ENCODE results near the gene CENPB.
A peak's percentile ranks its signal among the peaks of the same experiment; 100 is the strongest.
"Not testable (repeated sequence)": the region's sequence is repeated elsewhere in the genome, so short reads cannot be mapped to it uniquely, and the experiment has no call there.

The CENPB gene

DNA sequence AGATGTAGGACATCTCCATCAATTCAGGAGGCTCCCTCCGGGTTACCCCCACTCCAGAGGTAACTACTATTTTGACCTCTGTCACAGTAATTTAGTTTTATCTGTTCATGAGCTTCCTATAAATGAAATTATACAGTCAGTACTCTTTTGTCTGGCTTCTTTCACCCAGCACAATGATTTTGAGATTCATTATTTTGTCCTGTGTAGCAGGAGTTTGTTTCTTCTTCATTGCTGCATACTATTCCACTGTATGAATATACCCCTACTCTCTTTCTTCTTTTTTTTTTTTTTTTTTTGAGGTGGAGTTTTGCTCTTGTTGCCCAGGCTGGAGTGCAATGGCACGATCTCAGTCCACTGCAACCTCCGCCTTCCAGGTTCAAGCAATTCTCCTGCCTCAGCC is 22.0 kb upstream of the CENPB start:
- no peak for DNase-seq

DNA sequence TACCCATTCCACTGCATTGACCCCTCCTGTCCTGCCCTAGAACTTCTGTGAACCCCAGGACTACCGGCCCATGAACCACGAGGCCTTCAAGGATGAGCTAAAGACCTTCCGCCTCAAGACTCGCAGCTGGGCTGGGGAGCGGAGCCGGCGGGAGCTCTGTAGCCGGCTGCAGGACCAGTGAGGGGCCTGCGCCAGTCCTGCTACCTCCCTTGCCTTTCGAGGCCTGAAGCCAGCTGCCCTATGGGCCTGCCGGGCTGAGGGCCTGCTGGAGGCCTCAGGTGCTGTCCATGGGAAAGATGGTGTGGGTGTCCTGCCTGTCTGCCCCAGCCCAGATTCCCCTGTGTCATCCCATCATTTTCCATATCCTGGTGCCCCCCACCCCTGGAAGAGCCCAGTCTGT is 18.2 kb upstream of the CENPB start:
- no peak for DNase-seq

DNA sequence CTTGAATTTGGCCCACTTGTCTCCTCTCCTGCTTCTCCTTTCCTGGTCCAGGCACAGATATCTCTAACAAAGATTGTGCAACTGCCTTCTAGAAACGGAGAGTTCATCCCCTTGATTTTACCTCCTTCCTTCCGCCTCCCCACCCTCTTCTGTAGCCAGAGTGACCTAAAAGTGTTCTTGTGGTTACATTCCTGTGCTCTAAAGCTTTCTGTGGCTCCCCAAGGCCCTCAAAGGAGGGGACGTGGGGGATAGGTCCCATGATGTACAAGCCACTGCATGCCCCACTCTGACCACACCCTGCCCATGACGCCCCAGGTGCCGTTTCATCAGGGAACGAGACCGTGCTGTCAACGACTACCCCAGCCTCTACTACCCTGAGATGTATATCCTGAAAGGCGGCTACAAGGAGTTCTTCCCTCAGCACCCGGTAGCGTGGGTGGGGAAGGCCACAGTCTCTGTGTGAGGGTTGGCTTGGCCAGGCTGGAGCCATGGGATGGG is 17.8 kb upstream of the CENPB start:
- DNase-seq = no peak

DNA sequence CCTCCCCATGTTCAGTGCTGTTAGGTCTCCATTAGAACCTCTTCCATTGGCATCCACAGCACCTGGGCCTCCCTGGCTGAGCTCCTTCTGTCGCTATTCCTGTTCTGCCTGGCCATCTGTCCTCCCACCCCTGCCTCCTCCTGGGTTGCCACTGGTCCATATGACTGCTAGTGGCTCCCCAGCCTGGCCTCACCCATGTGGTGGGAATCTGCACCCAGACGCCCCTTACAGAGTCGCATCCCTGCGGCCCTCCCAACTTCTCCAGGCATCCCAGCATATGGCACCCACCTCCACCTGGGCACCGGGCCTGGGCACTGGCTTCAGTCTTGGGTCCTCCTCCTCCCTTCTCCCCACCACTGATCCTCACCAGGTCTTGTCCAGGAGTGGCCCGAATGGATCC is 17.3 kb upstream of the CENPB start:
- no peak for DNase-seq

DNA sequence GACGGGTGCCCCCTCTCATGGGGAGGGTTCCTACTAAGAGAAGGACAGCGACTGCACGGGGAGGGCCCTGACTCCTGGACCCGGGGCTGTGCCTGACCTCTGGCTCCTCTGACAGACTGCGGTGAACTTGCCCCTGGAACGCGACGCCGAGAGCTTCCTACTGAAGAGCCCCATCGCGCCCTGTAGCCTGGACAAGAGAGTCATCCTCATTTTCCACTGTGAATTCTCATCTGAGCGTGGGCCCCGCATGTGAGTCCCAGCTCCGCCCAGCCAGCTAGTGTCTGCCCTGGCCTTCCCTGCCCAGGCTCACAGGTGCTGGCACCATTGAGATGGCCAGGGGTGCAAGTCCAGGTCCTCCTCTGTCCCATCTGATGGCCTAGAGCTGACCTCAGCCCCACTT is 16.7 kb upstream of the CENPB start:
- DNase-seq = no peak

DNA sequence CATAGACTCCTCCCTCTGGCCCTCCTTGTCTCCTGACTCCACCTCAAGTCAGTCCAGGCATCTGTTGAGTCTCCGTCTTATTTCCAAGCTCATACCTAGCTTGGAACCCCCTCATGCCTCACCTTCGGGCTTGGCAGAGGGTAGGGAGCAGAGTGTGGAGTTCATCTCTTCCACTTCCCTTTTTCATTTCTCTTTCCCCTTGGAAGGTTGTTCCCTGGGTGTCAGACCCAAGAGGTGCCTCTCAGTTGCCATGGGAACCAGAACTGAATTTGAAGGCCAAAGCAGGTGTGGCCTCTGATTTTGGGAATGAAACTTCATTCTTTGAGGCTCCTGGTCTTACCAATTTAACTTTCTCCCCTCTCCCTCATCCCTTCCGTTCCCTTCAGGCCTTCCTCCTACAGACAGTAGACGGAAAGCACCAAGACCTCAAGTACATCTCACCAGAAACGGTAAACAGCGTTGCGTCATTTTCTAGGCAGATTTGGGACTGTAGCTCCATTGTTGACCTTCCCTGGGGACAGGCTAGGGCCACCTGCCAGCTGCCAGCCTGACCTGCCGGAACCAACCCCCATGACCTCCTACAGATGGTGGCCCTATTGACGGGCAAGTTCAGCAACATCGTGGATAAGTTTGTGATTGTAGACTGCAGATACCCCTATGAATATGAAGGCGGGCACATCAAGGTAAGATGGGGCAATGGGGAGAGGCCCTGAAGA is 16.1 kb upstream of the CENPB start:
- DNase-seq = no peak

DNA sequence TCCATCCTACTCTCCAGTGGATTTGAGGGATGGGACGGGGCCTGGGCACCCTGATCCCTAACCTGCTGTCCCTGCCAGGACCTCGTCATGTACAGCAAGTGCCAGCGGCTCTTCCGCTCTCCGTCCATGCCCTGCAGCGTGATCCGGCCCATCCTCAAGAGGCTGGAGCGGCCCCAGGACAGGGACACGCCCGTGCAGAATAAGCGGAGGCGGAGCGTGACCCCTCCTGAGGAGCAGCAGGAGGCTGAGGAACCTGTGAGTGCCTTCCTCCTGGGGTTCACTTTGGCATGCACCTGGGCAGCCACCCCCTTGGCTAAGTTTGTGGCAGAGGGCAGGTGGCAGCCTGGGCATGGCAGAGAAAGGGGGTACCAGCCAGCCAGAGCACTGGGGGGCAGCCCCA is 15.3 kb upstream of the CENPB start:
- DNase-seq = no peak

DNA sequence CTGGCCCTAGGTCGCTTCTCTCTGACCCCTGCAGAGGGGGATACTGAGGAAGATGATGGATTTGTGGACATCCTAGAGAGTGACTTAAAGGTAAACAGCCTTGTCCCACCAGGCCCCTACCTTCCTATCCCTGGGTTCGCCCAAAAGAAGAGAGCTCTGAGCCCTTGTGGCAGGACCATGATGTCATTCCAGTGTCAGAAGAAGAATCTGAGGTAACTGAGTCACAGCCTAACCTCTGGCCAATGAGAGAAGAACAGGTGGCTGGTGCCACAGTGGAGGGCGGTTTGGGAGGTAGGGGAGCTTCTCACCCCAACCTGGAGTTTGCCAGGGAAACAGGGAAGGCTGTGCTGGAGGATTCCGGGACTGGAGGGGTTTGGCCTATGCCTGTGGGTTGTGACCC is 14.8 kb upstream of the CENPB start:
- DNase-seq = no peak

DNA sequence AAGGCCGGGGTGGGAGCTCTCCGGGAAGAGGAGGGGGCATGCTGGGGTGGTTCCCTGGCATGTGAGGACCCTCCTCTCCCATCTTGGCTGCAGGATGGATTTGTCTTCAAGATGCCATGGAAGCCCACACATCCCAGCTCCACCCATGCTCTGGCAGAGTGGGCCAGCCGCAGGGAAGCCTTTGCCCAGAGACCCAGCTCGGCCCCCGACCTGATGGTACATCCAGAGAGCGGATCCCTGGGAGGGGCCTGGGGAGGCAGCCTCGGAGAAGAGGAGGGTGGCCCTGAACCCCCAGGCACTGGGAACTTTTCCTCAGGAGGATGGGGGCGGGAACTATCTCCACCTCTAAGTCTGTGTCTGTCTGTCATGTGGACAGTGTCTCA is 14.3 kb upstream of the CENPB start:
- no peak for DNase-seq

DNA sequence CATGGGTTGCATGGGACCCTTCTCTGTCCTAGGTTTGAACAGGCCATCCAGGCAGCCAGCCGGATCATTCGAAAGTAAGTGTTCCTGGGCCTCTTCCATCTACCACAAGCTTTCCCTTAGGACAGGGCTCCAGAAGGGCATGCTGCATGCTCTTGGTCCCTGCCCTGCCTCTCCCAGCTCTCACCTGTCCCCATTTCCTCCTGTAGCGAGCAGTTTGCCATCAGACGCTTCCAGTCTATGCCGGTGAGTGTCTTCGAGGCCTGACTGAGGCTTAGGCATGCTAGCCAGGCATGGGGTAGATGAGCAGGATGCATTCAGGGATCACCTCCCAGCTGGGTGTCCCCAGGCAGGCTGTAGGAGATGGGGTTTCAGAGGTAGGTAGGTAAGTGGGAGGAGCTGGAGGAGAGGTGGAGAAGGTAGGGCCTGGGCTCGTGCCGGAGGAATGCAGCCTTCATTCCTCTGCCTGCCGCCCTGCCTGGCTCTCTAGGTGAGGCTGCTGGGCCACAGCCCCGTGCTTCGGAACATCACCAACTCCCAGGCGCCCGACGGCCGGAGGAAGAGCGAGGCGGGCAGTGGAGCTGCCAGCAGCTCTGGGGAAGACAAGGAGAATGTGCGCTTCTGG is 13.8 kb upstream of the CENPB start:
- DNase-seq = no peak

DNA sequence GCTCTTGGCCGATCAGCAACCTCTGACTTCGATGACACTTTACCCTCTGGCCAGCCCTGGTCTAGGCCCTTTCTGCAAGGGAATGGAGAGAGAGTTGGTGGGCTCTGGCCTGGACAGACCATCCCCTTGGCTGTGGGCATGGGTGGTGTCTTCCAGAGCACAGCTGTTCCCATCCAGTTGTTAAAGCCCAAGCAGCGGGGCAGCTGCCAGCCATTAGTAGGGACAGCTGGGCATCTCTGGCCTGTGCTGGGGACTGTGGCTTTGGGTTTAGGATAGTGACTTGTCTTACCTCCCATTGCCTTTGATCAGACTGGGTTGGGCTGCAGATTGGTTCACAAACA is 12.3 kb upstream of the CENPB start:
- no peak for DNase-seq

DNA sequence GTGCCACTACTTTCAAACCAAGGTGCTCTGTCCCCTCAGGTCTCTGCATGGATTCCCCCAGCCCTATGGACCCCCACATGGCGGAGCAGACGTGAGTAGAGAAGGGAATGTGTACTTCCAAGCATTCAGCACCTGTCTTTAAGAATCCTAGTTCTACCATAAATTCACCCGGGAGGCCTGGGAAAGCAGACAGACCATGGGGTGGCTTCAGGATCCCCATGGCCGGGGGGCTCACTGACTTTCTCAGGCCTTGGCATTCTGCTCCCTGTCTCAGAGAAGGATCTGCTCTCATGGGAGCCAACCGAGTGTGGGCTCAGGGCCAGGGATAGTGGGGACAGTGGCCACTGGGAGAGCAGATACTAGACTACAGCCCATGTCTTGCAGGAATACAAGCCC is 11.8 kb upstream of the CENPB start:
- DNase-seq = no peak

DNA sequence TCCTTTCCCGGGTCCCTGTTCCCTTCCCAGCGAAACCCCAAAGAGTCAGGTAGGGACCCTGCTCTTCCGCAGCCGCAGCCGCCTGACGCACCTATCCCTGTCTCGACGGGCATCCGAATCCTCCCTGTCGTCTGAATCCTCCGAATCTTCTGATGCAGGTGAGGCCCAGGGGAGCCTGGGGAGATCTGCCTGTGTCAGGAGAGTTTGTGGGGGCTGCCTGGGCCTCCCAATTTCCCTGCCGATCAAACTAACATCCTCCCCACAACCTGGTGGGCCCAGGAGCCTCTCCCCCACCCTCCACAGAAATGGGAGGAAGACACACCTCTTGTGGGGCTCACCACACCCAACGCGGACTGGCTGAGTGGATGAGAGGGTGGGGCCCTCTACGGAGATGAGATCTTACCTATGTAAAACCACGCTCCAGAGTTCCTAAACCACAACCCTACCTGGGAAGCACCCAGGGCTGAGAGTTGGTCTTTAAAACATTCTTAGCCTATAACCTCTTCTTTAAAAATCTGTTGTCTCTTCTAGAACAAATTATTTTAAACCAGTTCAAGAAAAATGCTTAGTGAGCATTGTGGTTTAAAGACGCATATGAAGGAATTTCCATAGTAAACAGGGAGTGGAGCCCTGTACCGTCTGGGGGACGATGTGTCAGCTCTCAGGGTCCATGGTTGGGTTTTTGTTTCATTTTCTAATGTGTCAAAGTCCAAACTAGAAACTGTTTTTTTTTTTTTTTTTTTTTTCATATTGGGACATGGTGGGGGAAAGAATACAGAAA is 11.2 kb upstream of the CENPB start:
- DNase-seq = no peak

DNA sequence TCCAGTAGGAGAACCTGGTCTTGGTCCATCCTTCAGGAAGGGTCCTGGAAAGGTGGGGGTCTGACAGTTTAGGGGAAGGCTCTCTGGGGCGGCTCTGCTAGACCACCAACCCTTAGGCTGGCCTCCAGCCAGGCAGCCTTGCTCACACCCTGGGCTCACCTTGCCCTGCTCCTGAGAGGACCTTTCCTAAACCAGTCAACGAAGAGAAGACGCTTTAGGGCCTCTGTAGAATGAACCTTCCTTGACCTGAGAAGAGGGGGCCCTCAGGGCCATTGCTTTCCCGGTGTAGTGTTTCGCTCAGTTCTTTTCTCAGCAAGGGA is 10.6 kb upstream of the CENPB start:
- DNase-seq = no peak

DNA sequence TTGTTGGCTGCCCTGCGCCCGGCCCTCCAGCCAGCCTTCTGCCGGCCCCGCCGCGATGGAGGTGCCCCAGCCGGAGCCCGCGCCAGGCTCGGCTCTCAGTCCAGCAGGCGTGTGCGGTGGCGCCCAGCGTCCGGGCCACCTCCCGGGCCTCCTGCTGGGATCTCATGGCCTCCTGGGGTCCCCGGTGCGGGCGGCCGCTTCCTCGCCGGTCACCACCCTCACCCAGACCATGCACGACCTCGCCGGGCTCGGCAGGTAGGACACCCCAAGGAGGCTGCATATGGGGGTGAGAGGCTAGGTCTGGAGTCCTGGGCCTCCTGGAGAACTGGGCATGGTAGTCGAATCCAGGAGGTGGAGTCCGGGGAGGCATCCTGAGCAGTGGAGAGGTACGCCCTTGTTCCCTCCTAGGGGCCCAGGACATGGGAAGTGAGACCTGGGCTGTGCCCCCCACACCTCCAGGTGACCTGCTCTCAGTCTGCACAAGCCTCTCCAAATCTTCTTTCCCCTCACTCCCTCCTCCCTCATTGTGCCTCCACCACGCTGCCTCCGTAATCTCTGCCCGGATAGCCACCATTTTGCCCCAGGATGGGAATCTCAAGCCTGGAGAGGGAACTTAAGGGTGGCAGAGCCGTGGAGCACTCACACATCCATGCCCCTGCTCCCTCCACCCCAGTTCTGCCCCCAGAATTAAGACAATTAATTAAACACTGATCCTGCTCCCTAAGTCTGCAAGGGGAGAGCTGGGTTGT is 10.1 kb upstream of the CENPB start:
- DNase-seq = no peak

DNA sequence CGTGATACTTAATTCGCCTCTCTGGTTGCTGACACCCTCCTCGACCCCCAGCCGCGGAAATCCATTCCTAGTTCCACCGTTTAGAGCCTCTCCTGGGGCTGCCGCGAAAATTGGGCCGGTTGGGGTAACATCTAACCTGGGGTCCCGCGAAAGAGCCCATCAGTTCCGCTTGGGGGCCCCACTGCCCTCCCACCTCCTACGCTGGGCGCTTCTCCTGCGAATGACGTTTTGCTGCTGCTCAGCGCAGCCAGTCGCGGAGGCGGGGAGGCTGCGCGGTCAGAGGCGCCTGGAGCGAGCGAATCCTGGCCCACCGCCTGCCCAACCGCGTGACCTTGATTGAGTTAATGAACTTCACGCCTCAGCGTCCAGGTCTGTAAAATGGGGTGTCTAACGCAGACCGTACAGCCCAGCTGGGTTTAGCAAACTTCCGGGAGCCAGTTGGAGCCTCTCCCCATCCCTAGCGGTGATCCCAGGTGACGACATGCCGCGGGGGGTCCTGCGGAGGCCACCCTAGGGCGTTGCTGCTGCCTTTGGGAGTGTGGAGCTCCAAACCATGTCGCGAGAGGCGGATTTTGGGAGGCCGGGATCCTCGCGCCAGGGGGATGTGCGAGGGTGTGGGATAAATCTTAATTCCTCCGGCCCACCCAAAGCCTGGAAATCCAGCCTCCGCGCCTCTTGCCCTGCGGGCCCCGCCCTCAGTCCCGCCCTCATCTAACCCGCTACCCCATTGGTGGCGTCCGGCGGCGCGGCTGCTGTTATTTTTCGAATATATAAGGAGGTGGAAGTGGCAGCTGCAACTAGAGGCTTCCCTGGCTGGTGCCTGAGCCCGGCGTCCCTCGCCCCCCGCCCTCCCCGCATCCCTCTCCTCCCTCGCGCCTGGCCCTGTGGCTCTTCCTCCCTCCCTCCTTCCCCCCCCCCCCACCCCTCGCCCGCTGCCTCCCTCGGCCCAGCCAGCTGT is 9.2 kb upstream of the CENPB start, which contains the start of gene CDC25B:
Gene CDC25B, plus strand, starts transcription at position 800 of the 958 bp plus-strand sequence. CDS start 222 bp downstream, outside the sequence.
- DNase-seq = peak; percentile 80

DNA sequence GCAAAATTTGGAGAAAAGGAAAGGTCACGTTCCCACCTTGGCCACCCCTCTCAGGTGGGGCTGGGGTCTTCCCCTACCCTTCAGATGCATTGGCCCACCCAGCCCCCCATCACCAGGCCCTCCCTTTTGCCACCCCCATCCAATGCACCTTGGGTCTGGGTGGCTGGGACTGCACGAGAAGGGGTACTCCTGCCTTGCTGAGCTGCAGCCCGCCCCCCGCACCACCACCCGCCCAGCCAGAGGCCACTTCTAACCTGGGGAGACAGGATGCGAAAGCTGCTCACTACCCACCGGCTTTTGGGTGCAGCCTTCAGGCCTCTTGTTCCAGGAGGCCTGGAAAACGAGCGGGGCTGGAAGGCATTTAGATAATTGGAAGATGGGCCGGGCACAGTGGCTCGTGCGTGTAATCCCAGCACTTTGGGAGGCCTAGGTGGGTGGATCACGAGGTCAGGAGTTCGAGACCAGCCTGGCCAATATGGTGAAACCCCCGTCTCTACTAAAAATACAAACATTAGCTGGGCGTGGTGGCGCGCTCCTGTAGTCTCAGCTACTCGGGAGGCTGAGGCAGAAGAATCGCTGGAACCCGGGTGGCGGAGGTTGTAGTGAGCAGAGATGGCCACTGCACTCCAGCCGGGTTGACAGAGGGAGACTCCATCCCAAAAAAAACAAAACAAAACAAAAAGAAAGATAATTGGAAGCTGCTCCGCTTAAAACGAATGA is 8.3 kb upstream of the CENPB start:
- DNase-seq = no peak

DNA sequence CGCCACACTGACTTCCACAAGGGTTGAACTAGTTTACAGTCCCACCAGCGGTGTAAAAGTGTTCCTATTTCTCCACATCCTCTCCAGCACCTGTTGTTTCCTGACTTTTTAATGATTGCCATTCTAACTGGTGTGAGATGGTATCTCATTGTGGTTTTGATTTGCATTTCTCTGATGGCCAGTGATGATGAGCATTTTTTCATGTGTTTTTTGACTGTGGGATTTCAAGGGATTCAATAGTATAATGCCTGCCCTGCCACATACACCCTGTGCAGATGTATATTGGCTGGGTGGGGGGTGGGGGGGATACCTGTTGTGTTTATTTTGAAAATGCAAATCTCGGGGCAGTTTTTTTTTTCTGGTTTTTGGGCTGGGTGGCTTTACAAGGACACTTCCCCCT is 7.6 kb upstream of the CENPB start:
- not testable (repeated sequence) for DNase-seq

DNA sequence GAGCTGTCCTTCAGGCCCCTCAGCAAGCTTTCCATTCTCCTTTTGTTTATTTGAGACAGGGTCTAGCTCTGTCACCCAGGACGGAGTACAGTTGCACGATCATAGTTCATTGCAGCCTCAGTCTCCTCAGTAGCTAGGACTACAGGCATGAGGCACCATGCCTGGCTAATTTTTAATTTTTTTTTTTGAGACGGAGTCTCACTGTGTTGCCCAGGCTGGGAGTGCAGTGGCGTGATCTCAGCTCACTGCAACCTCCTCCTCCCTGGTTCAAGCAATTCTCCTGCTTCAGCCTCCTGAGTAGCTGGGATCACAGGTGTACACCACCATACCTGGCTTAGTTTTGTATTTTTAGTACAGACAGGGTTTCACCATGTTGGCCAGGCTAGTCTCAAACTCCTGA is 2.7 kb upstream of the CENPB start:
- not testable (repeated sequence) for DNase-seq

DNA sequence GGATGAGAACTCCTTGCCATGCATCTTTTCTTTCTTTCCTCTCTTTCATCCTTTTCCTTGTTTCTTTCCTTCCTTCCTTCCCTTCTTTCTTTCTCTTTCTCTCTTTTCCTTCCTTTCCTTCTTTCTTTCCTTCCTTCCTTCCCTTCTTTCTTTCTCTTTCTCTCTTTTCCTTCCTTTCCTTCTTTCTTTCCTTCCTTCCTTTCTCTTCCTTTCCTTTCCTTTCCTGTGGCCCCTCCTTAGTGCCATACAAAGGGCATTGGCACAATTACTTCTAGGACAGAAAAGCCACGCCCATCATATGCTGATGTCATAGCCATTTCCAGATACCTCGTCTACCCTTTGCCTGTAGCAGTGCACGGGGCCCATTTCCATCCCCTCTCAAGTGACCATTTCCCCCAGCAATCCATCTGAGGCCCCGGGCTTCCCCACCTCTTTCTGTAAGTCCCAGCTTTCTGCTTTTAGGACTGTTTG is 2.2 kb upstream of the CENPB start:
- DNase-seq = no peak

DNA sequence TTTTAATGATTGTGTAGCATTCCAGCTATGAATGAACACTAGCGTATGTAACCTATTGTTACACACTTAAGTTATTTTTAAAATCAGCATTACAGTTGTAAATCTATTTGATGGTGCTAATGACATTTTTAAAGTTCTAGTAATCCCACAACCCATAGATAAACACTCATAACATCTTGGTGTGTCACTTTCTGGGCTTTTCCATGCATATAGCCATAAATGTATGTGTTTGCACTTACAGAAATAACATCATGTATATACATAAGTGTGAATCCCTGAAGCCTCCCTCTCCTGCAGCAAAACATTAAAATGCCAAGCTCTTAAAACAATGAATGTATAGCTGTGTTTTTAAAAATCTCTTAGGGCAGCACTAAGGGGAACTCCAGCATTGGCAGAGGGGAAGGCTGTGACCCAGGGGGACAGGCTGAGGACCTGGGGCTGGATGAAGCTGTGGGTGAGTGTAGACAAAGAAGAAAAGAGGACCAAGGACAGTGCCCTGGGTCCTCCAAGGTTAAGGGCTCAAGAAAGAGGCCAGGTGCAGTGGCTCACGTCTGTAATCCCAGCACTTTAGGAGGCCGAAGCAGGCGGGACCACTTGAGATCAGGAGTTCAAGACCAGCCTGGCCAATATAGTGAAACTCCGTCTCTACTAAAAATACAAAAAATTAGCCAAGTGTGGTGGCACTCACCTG is 929 bp upstream of the CENPB start:
- DNase-seq = no peak
